ENCODE data around the gene OGN. TPM values are rescaled to one million over a fixed set of nuclear protein-coding genes. Genes with fewer than 3 reads are reported as not detected.
A peak's percentile ranks its signal among the peaks of the same experiment; 100 is the strongest.

The OGN gene
- total and polyA plus RNA-seq, 2 of the 4 experiments (the other 2 are of a cell fraction), result under 0.01 to 0.10 TPM

GRCh38 chr9:92395617-92396016 is 8.8 kb downstream of the OGN start:
- no peak overlapping the region for H2AFZ ChIP-seq (replicated peaks; ENCODE audit: low read length, poor library complexity)
- no peak for TF ChIP-seq CHD1 (IDR thresholded peaks at IDR 0.05; ENCODE audit: low read depth, low read length)
- TF ChIP-seq MAZ (IDR thresholded peaks at IDR 0.05; ENCODE audit: borderline replicate concordance, low read depth, low read length), result no peak
- 0 out of 2 replicates have a peak, but pooled peaks have one; percentile 27 for TF ChIP-seq MAFK (IDR thresholded peaks at IDR 0.05; ENCODE audit: low read depth, low read length)
- in situ Hi-C loops (cut with MboI; ENCODE audit: low sequenced_read_pairs), result no loop called here

More at GRCh38 chr9:92395617-92396016, 8.8 kb downstream of the OGN start:
- Histone ChIP-seq H3K4ac (ENCODE audit: low read depth, low read length) (no peak overlapping the region), H3K23ac (ENCODE audit: low read depth, low read length) (no peak overlapping the region), H3K4me1 (ENCODE audit: control insufficient read depth, insufficient read depth, low read length) (peaks cover 2% of the 10 kb centered on the region; the same call in 1 of the 2 replicates), H3K4me2 (ENCODE audit: low read depth, low read length) (no peak overlapping the region), H3K4me3 (ENCODE audit: insufficient read depth, low read depth, low read length) (no peak overlapping the region), H2AK5ac (ENCODE audit: low read depth, low read length) (no peak overlapping the region), H2BK20ac (ENCODE audit: low read depth, low read length) (no peak overlapping the region), H3K36me3 (ENCODE audit: control insufficient read depth, insufficient read depth, low read length) (no peaks in the 10 kb centered on the region), H3K56ac (ENCODE audit: extremely low read depth, insufficient read depth, low read length) (no peak overlapping the region), H2BK120ac (ENCODE audit: low read depth, low read length) (no peak overlapping the region), H2AK9ac (replicated peaks; ENCODE audit: low read depth, low read length, poor library complexity) (no peak overlapping the region), H2BK15ac (ENCODE audit: low read depth, low read length) (no peak overlapping the region), H3K9me1 (ENCODE audit: insufficient read depth, low read length) (no peaks in the 10 kb centered on the region), H3K79me1 (ENCODE audit: low read depth in 1 of 2, low read length in 2 of 2) (no peaks in the 10 kb centered on the region), H4K91ac (ENCODE audit: insufficient read depth, low read depth, low read length) (no peak overlapping the region), H4K20me1 (ENCODE audit: insufficient read depth, low read length) (no peaks in the 10 kb centered on the region), H2BK5ac (ENCODE audit: low read depth, low read length, poor library complexity, severe bottlenecking) (no peak overlapping the region), H3K9me3 (ENCODE audit: control insufficient read depth, insufficient read depth, low read length) (no peaks in the 10 kb centered on the region), H3K27me3 (ENCODE audit: control insufficient read depth, insufficient read depth, low read length) (no peaks in the 10 kb centered on the region), H3K9ac (ENCODE audit: low read depth, low read length) (no peak overlapping the region), H4K8ac (ENCODE audit: low read depth in 2 of 2, low read length in 2 of 2) (no peak overlapping the region), H3K27ac (ENCODE audit: insufficient read depth, low read length) (no peak overlapping the region), H4K5ac (ENCODE audit: low read depth, low read length) (no peak overlapping the region), H3K18ac (ENCODE audit: low read depth, low read length) (no peak overlapping the region), H3K14ac (replicated peaks; ENCODE audit: low read depth, low read length) (no peak overlapping the region)
- ATAC-seq (ENCODE audit: low read depth), result no peak
- dilution Hi-C loops (cut with HindIII; ENCODE audit: low sequenced_read_pairs, unreplicated experiment) (no loop called here), intact Hi-C loops (cut with micrococcal nuclease) (no loop called here)
- DNase-seq, result no peak
- no CpG with 5 or more reads among the region's 1 CpG for WGBS, 2 experiments (ENCODE audit: extremely low coverage in 2 of 2, insufficient read length in 1 of 2)
- POLR2A ChIA-PET (ENCODE audit: unreplicated experiment), result no interaction called here
- CTCF ChIA-PET, result interaction anchor here (0.6 kb wide), 1 partner anchor 9 kb away, joined by 3 read pairs; no protein-coding TSS in a partner anchor
- no TSS peak for BruUV-seq (replicated peaks)
